GM12892 (cell line): ENCODE data around the gene HCN4.

Experiments
- POLR2AphosphoS5 ChIP-seq: IDR thresholded peaks from 2 replicates; pipeline ENCODE4 v1.6.1; 2011; ENCODE audit warnings: low read depth, low read length, control low read depth
- TAF1 ChIP-seq: IDR thresholded peaks from 2 replicates; pipeline ENCODE4 v1.6.1; 2011; ENCODE audit warnings: low read depth, mild to moderate bottlenecking, control low read depth, low read length, borderline replicate concordance

DNA sequence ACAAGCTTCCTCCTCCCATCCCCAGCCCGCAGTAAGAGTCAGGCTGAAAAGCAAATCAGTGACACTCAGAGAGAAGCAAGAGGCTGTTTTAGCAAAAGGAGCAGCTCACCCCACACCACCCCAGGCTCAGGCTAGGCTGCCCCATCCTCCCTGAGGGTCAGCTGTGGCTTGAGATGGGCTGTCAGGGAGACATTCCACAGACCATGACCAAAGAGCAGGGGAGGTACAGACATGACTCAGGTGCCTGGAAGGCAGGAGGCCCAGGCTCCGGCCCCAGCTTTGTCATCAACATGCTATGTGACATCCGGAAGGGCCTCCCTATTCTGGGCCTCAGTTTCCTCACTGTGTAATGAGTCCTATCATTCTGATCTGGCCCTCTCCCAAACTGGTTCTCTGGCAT is 24.7 kb downstream of the HCN4 start:
- TF ChIP-seq POLR2AphosphoS5: no peak
- no peak for TF ChIP-seq TAF1
